ENCODE measurements around the gene GOLGA1. TPM values are rescaled to one million over a fixed set of nuclear protein-coding genes. Genes with fewer than 3 reads are reported as not detected.

GOLGA1 gene
- total and polyA plus RNA-seq, 2 of the 13 experiments (the other 11 are each of a cell fraction or from before 2014, with no cell fraction given), result 12.7 to 15.9 TPM

GRCh38 chr9:124940894-124941678 lies at the start of gene GOLGA1 (continued):
- TF ChIP-seq MTERF4 (CRISPR knock-in tag; IDR thresholded peaks at IDR 0.05) (peak; percentile 90; the same call in 1 of the 2 replicates), NFIC (IDR thresholded peaks at IDR 0.05; ENCODE audit: low read length) (no peak), SOX5 (CRISPR knock-in tag; IDR thresholded peaks at IDR 0.05; ENCODE audit: borderline replicate concordance) (peak; percentile 60; the same call in 1 of the 2 replicates), SRSF1 (optimal IDR thresholded peaks at IDR 0.05; ENCODE audit: low read depth, low read length) (peak; percentile 37), ZNF296 (CRISPR knock-in tag; conservative IDR thresholded peaks at IDR 0.05) (no peak), SUZ12 (IDR thresholded peaks at IDR 0.05; ENCODE audit: low read depth, low read length) (no peak), NFIB (CRISPR knock-in tag; IDR thresholded peaks at IDR 0.05; ENCODE audit: borderline replicate concordance) (no peak), PHF20 (CRISPR knock-in tag; IDR thresholded peaks at IDR 0.05) (peak; percentile 96), AHR (CRISPR knock-in tag; IDR thresholded peaks at IDR 0.05) (peak; percentile 88), ZNF687 (CRISPR knock-in tag; IDR thresholded peaks at IDR 0.05) (peak; percentile 93), PLRG1 (conservative IDR thresholded peaks at IDR 0.05) (no peak), ZNF740 (CRISPR knock-in tag; IDR thresholded peaks at IDR 0.05) (peak; percentile 64), BCL3 (CRISPR knock-in tag; IDR thresholded peaks at IDR 0.05) (no peak), ZNF577 (CRISPR knock-in tag; IDR thresholded peaks at IDR 0.05; ENCODE audit: borderline replicate concordance, low read depth) (no peak), POLR2AphosphoS2 (IDR thresholded peaks at IDR 0.05; ENCODE audit: low read depth, low read length) (peak; percentile 65; the same call in 1 of the 2 replicates), PAXIP1 (CRISPR knock-in tag; conservative IDR thresholded peaks at IDR 0.05) (peak; percentile 80), CAMTA2 (CRISPR knock-in tag; IDR thresholded peaks at IDR 0.05; ENCODE audit: borderline replicate concordance) (peak; percentile 93), MIXL1 (CRISPR knock-in tag; IDR thresholded peaks at IDR 0.05) (peak; percentile 56), NR1H2 (CRISPR knock-in tag; IDR thresholded peaks at IDR 0.05; ENCODE audit: borderline replicate concordance, low read depth) (no peak), ONECUT2 (CRISPR knock-in tag; IDR thresholded peaks at IDR 0.05) (0 out of 2 replicates have a peak, but pooled peaks have one; percentile 23)

Measured in HepG2 (cell line).